ENCODE results near the gene FLT4. TPM values are rescaled to one million over a fixed set of nuclear protein-coding genes. Genes with fewer than 3 reads are reported as not detected.
"Not testable (repeated sequence)": the region's sequence is repeated elsewhere in the genome, so short reads cannot be mapped to it uniquely, and the experiment has no call there.

FLT4 gene
- total and polyA plus RNA-seq, 5 donors from 2014 or later = 1.2 to 4.0 (median 2.4) TPM

GRCh38 chr5:180669661-180670060 lies 20.3 kb upstream of the FLT4 start:
- Histone ChIP-seq H3K36me3 (ENCODE audit: control insufficient read depth, insufficient read depth, low read length) (no peaks in the 10 kb centered on the region), H3K27me3 (ENCODE audit: control insufficient read depth, insufficient read depth, low read length) (peaks cover 2% of the 10 kb centered on the region), H3K4me3 (ENCODE audit: low read depth, low read length) (no peak overlapping the region), H3K27ac (ENCODE audit: insufficient read depth, low read length, poor library complexity, severe bottlenecking) (no peak overlapping the region), H3K4me1 (ENCODE audit: control insufficient read depth, insufficient read depth, low read length, poor library complexity, severe bottlenecking) (peaks cover 3% of the 10 kb centered on the region), H3K9me3 (ENCODE audit: control insufficient read depth in 2 of 2, low read length in 2 of 2) (no peaks in the 10 kb centered on the region)
- ATAC-seq (ENCODE audit: low read depth in 2 of 2) (no peak), DNase-seq (no peak)
- no peak overlapping the region for H3K27ac Mint-ChIP-seq
- H3K27me3 Mint-ChIP-seq = peaks cover 13% of the 10 kb centered on the region
- no peaks in the 10 kb centered on the region for H3K9me3 Mint-ChIP-seq
- H3K4me3 Mint-ChIP-seq = no peak overlapping the region
- no peaks in the 10 kb centered on the region for H3K36me3 Mint-ChIP-seq
- peaks cover 0 to 17% (median 8%) of the 10 kb centered on the region in 4 donors for H3K4me1 Mint-ChIP-seq

- peaks cover 2% of the 10 kb centered on the region for H3K27me3 ChIP-seq (ENCODE audit: control insufficient read depth, insufficient read depth, low read length)
- H3K4me1 Mint-ChIP-seq = peaks cover 0 to 15% (median 7%) of the 10 kb centered on the region in 4 donors
- peaks cover 2% of the 10 kb centered on the region for H3K4me1 ChIP-seq (ENCODE audit: control insufficient read depth, insufficient read depth, low read length, poor library complexity, severe bottlenecking)
- ATAC-seq (ENCODE audit: low read depth in 2 of 2) (no peak), DNase-seq (no peak)
- no peaks in the 10 kb centered on the region for H3K9me3 Mint-ChIP-seq
- H3K27ac Mint-ChIP-seq = peak overlapping the region in 1 of 3 donors; percentile 64
- no peaks in the 10 kb centered on the region for H3K36me3 ChIP-seq (ENCODE audit: control insufficient read depth, insufficient read depth, low read length)
- H3K27ac ChIP-seq (ENCODE audit: insufficient read depth, low read length, poor library complexity, severe bottlenecking) = no peak overlapping the region
- H3K36me3 Mint-ChIP-seq = no peaks in the 10 kb centered on the region
- no peaks in the 10 kb centered on the region for H3K9me3 ChIP-seq (ENCODE audit: control insufficient read depth in 2 of 2, low read length in 2 of 2)
- no peak overlapping the region for H3K4me3 Mint-ChIP-seq
- no peak overlapping the region for H3K4me3 ChIP-seq (ENCODE audit: low read depth, low read length)
- H3K27me3 Mint-ChIP-seq = peaks cover 10% of the 10 kb centered on the region
Measured at GRCh38 chr5:180668835-180669596, 19.6 kb upstream of the FLT4 start.

- no peak overlapping the region for H3K4me3 ChIP-seq (ENCODE audit: low read depth, low read length)
- Mint-ChIP-seq H3K4me3 (no peak overlapping the region), H3K4me1 (peaks cover 0 to 12% (median 7%) of the 10 kb centered on the region in 4 donors), H3K36me3 (no peaks in the 10 kb centered on the region), H3K27ac (no peak overlapping the region), H3K9me3 (no peaks in the 10 kb centered on the region), H3K27me3 (peaks cover 10% of the 10 kb centered on the region)
- no peaks in the 10 kb centered on the region for H3K9me3 ChIP-seq (ENCODE audit: control insufficient read depth in 2 of 2, low read length in 2 of 2)
- no peaks in the 10 kb centered on the region for H3K27me3 ChIP-seq (ENCODE audit: control insufficient read depth, insufficient read depth, low read length)
- DNase-seq (no peak), ATAC-seq (ENCODE audit: low read depth in 2 of 2) (no peak)
- H3K4me1 ChIP-seq (ENCODE audit: control insufficient read depth, insufficient read depth, low read length, poor library complexity, severe bottlenecking) = no peaks in the 10 kb centered on the region
- H3K27ac ChIP-seq (ENCODE audit: insufficient read depth, low read length, poor library complexity, severe bottlenecking) = no peak overlapping the region
- H3K36me3 ChIP-seq (ENCODE audit: control insufficient read depth, insufficient read depth, low read length) = no peaks in the 10 kb centered on the region
Measured at GRCh38 chr5:180666812-180667211, 17.4 kb upstream of the FLT4 start.

GRCh38 chr5:180665682-180666404 lies 16.4 kb upstream of the FLT4 start:
- no peak overlapping the region for H3K27ac Mint-ChIP-seq
- Histone ChIP-seq H3K9me3 (ENCODE audit: control insufficient read depth in 2 of 2, low read length in 2 of 2) (no peaks in the 10 kb centered on the region), H3K27ac (ENCODE audit: insufficient read depth, low read length, poor library complexity, severe bottlenecking) (no peak overlapping the region), H3K36me3 (ENCODE audit: control insufficient read depth, insufficient read depth, low read length) (no peaks in the 10 kb centered on the region), H3K4me3 (ENCODE audit: low read depth, low read length) (no peak overlapping the region), H3K4me1 (ENCODE audit: control insufficient read depth, insufficient read depth, low read length, poor library complexity, severe bottlenecking) (no peaks in the 10 kb centered on the region), H3K27me3 (ENCODE audit: control insufficient read depth, insufficient read depth, low read length) (peaks cover 2% of the 10 kb centered on the region)
- H3K4me1 Mint-ChIP-seq = peaks cover 0 to 12% (median 6%) of the 10 kb centered on the region in 4 donors
- H3K36me3 Mint-ChIP-seq = no peaks in the 10 kb centered on the region
- H3K4me3 Mint-ChIP-seq = no peak overlapping the region
- peaks cover 0 to 2% (median 0%) of the 10 kb centered on the region in 7 donors for H3K9me3 Mint-ChIP-seq
- ATAC-seq (ENCODE audit: low read depth in 2 of 2) (no peak), DNase-seq (no peak)
- H3K27me3 Mint-ChIP-seq = peaks cover 14% of the 10 kb centered on the region

GRCh38 chr5:180658774-180659564 lies 9.6 kb upstream of the FLT4 start:
- Histone ChIP-seq H3K27ac (ENCODE audit: insufficient read depth, low read length, poor library complexity, severe bottlenecking) (no peak overlapping the region), H3K4me3 (ENCODE audit: low read depth, low read length) (no peak overlapping the region), H3K36me3 (ENCODE audit: control insufficient read depth, insufficient read depth, low read length) (no peaks in the 10 kb centered on the region), H3K27me3 (ENCODE audit: control insufficient read depth, insufficient read depth, low read length) (peaks cover 7% of the 10 kb centered on the region), H3K4me1 (ENCODE audit: control insufficient read depth, insufficient read depth, low read length, poor library complexity, severe bottlenecking) (no peaks in the 10 kb centered on the region), H3K9me3 (ENCODE audit: control insufficient read depth in 2 of 2, low read length in 2 of 2) (no peaks in the 10 kb centered on the region)
- Mint-ChIP-seq H3K4me3 (peak overlapping the region in 1 of 4 donors; percentile 22), H3K27me3 (peaks cover 21% of the 10 kb centered on the region), H3K36me3 (no peaks in the 10 kb centered on the region), H3K9me3 (peaks cover 0 to 2% (median 0%) of the 10 kb centered on the region in 7 donors), H3K4me1 (peaks cover 0 to 5% (median 1%) of the 10 kb centered on the region in 4 donors), H3K27ac (no peak overlapping the region)
- ATAC-seq (ENCODE audit: low read depth in 2 of 2) (no peak), DNase-seq (no peak)

- ATAC-seq (ENCODE audit: low read depth in 2 of 2); H3K27ac ChIP-seq (ENCODE audit: insufficient read depth, low read length, poor library complexity, severe bottlenecking); DNase-seq; H3K4me3 Mint-ChIP-seq; H3K36me3 ChIP-seq (ENCODE audit: control insufficient read depth, insufficient read depth, low read length); H3K9me3 ChIP-seq (ENCODE audit: control insufficient read depth in 2 of 2, low read length in 2 of 2); H3K36me3 Mint-ChIP-seq; H3K9me3 Mint-ChIP-seq; H3K4me3 ChIP-seq (ENCODE audit: low read depth, low read length); H3K27me3 ChIP-seq (ENCODE audit: control insufficient read depth, insufficient read depth, low read length); H3K4me1 ChIP-seq (ENCODE audit: control insufficient read depth, insufficient read depth, low read length, poor library complexity, severe bottlenecking); H3K27ac Mint-ChIP-seq: not testable (repeated sequence)
- H3K27me3 Mint-ChIP-seq = peaks cover 28% of the 10 kb centered on the region
- H3K4me1 Mint-ChIP-seq = peaks cover 0 to 12% (median 7%) of the 10 kb centered on the region in 4 donors
Measured at GRCh38 chr5:180655243-180655642, 5.8 kb upstream of the FLT4 start.

GRCh38 chr5:180652771-180653170 lies 3.4 kb upstream of the FLT4 start:
- DNase-seq = no peak

More at GRCh38 chr5:180652771-180653170, 3.4 kb upstream of the FLT4 start:
- Histone ChIP-seq H3K36me3 (ENCODE audit: control insufficient read depth, insufficient read depth, low read length) (no peaks in the 10 kb centered on the region), H3K4me3 (ENCODE audit: low read depth, low read length) (no peak overlapping the region), H3K4me1 (ENCODE audit: control insufficient read depth, insufficient read depth, low read length, poor library complexity, severe bottlenecking) (peaks cover 6% of the 10 kb centered on the region), H3K27me3 (ENCODE audit: control insufficient read depth, insufficient read depth, low read length) (no peaks in the 10 kb centered on the region), H3K9me3 (ENCODE audit: control insufficient read depth in 2 of 2, low read length in 2 of 2) (no peaks in the 10 kb centered on the region), H3K27ac (ENCODE audit: insufficient read depth, low read length, poor library complexity, severe bottlenecking) (no peak overlapping the region)
- no peak for ATAC-seq (ENCODE audit: low read depth in 2 of 2)
- Mint-ChIP-seq H3K9me3 (peaks cover 0 to 2% (median 0%) of the 10 kb centered on the region in 7 donors), H3K36me3 (no peaks in the 10 kb centered on the region), H3K4me3 (no peak overlapping the region), H3K4me1 (peaks cover 0 to 23% (median 8%) of the 10 kb centered on the region in 4 donors), H3K27ac (no peak overlapping the region), H3K27me3 (peaks cover 44% of the 10 kb centered on the region)
